SU-DHL-6 (cell line): ENCODE results near the gene VAPB.
A peak's percentile ranks its signal among the peaks of the same experiment; 100 is the strongest.

Source experiments
- H2AFZ ChIP-seq: fragments of 200-600 bp; sonication (generic); 2 replicates; pipeline ENCODE4 v1.6.1; 2014; ENCODE audit warnings: low read depth, mild to moderate bottlenecking, moderate library complexity, mixed read lengths, antibody characterized with exemption, low read length; ENCODE audit not compliant: severe bottlenecking
- H3F3A ChIP-seq: fragments of 200-600 bp; shearing (Covaris generic); 2 replicates; pipeline ENCODE4 v1.6.0; 2016; ENCODE audit warnings: antibody characterized with exemption, mild to moderate bottlenecking; ENCODE audit not compliant: insufficient read depth
- H3K27ac ChIP-seq: fragments of 200-600 bp; sonication (generic); 2 replicates; pipeline ENCODE4 v1.5.1; 2016; ENCODE audit warnings: low read depth, mild to moderate bottlenecking, low read length, moderate library complexity, mixed read lengths
- H3K27me3 ChIP-seq: fragments of 200-600 bp; sonication (generic), shearing (Covaris generic); 2 replicates; pipeline ENCODE4 v1.6.0; 2014; ENCODE audit warnings: mild to moderate bottlenecking, low read length
- H3K36me3 ChIP-seq: fragments of 200-600 bp; sonication (generic); 2 replicates; pipeline ENCODE4 v1.6.1; 2014; ENCODE audit warnings: mild to moderate bottlenecking, low read length, mixed read lengths
- H3K4me2 ChIP-seq: fragments of 300-600, 200-600 bp; shearing (Covaris generic), sonication (generic); 2 replicates; pipeline ENCODE4 v1.6.0; 2014; ENCODE audit warnings: low read length, low read depth, mild to moderate bottlenecking; ENCODE audit not compliant: poor library complexity, severe bottlenecking
- H3K4me3 ChIP-seq: fragments of 200-600 bp; sonication (generic); 2 replicates; pipeline ENCODE4 v1.5.1; 2014; ENCODE audit warnings: antibody characterized with exemption, low read length, mild to moderate bottlenecking, mixed read lengths; ENCODE audit not compliant: insufficient read depth, poor library complexity, severe bottlenecking
- H3K79me2 ChIP-seq: fragments of 200-600 bp; sonication (generic); 2 replicates; pipeline ENCODE4 v1.6.1; 2014; ENCODE audit warnings: mild to moderate bottlenecking, low read length, moderate library complexity; ENCODE audit not compliant: insufficient read depth
- H3K9ac ChIP-seq: fragments of 200-600 bp; sonication (generic); 2 replicates; pipeline ENCODE4 v1.7.0; 2014; ENCODE audit warnings: mild to moderate bottlenecking, low read length
- H3K9me2 ChIP-seq: fragments of 200-600 bp; sonication (generic); replicated peaks from 2 replicates; pipeline ENCODE4 v1.6.1; 2014; ENCODE audit warnings: low read length; ENCODE audit not compliant: insufficient read depth
- H3K9me3 ChIP-seq: fragments of 200-600 bp; sonication (generic); 2 replicates; pipeline ENCODE4 v1.6.1; 2014; ENCODE audit warnings: low read length, mixed read lengths; ENCODE audit not compliant: insufficient read depth
- H4K20me1 ChIP-seq: fragments of 200-600 bp; sonication (generic); 2 replicates; pipeline ENCODE4 v1.6.1; 2014; ENCODE audit warnings: low read depth, mild to moderate bottlenecking, antibody characterized with exemption, low read length, moderate library complexity, mixed read lengths
- CTCF ChIP-seq: fragments of 200-600 bp; sonication (generic); IDR thresholded peaks from one replicate; pipeline ENCODE4 v1.5.1; 2017; ENCODE audit warnings: antibody characterized with exemption, mild to moderate bottlenecking, low read length, moderate library complexity; ENCODE audit not compliant: insufficient read depth, poor library complexity, severe bottlenecking
- EZH2phosphoT487 ChIP-seq: fragments of 200-600 bp; sonication (generic), shearing (Covaris generic); conservative IDR thresholded peaks from 2 replicates; pipeline ENCODE4 v1.6.1; 2018; ENCODE audit warnings: mild to moderate bottlenecking, antibody characterized with exemption, low read length, moderate library complexity, mixed read lengths

The VAPB gene

DNA sequence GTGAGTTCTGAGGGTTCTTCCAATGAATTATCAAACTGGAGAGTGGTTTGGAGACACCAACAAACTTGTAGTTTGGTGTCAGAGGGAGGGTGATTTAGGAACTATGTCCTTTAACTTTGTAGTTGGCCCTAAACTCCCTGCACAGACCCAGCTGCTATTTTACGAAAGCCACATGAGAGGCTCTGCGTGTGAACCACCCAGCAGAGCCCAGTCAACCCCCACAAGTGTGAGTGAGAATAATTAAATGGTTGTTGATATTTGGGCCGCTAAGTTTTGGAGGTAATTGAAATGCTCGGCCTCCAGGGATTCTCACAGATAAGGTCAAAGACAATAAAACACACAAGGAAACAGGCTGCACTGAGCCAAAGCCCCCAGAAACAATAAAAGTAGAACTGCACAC lies 6.9 kb upstream of the VAPB start:
- Histone ChIP-seq H3K4me2 (no peak overlapping the region), H3K9me2 (no peaks in the 10 kb centered on the region), H3K27me3 (no peaks in the 10 kb centered on the region), H3K36me3 (no peaks in the 10 kb centered on the region), H3K4me3 (no peak overlapping the region), H3K9ac (no peak overlapping the region), H3K27ac (no peak overlapping the region), H3K79me2 (no peaks in the 10 kb centered on the region), H2AFZ (no peak overlapping the region), H3F3A (no peaks in the 10 kb centered on the region), H3K9me3 (peaks cover 8% of the 10 kb centered on the region; the same call in 1 of the 2 replicates), H4K20me1 (no peaks in the 10 kb centered on the region)
- TF ChIP-seq CTCF, result no peak
- no peak for TF ChIP-seq EZH2phosphoT487

- no peaks in the 10 kb centered on the region for H3K9me2 ChIP-seq
- TF ChIP-seq CTCF, result no peak
- no peak for TF ChIP-seq EZH2phosphoT487
Measured at GRCh38 chr20:58384821-58385220, 4.2 kb upstream of the VAPB start.

DNA sequence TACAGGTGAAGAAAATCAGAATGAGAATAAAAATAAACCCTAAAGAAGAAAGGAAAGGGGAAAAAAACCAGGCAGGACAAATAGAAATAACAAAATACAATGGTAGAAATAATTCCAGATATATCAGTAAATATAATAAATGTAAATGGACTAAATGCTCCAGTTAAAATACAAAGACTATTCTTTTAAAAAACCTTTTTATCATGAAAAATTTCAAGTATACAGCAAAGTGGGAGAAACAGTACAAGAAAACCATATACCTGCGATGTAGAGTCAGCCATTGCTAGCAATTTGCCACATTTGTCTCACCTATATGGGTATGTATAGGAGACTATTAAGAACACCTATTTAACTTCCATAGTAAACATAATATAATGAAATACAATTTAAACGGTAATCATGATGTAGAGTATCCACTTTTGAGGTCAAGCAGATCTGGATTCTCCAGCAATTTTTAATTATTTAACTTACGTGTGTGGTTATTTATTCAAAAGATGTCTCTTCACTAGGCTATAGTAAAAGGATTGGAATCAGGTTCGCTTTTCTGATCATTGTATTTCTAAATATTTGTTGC lies 914 bp upstream of the VAPB start:
- Histone ChIP-seq H3K9ac (peak overlapping the region; percentile 91), H3K4me3 (peak overlapping the region; percentile 60), H3K9me2 (no peaks in the 10 kb centered on the region), H3K79me2 (peaks cover 39% of the 10 kb centered on the region), H3K9me3 (no peaks in the 10 kb centered on the region), H4K20me1 (no peaks in the 10 kb centered on the region), H2AFZ (peak overlapping the region; percentile 78), H3K27ac (no peak overlapping the region), H3K4me2 (peak overlapping the region; percentile 95), H3K27me3 (no peaks in the 10 kb centered on the region), H3K36me3 (no peaks in the 10 kb centered on the region), H3F3A (peaks cover 3% of the 10 kb centered on the region; the same call in 1 of the 2 replicates)
- no peak for TF ChIP-seq CTCF

More at GRCh38 chr20:58384821-58385220, 4.2 kb upstream of the VAPB start:
- Histone ChIP-seq H3F3A (peaks cover 3% of the 10 kb centered on the region; the same call in 1 of the 2 replicates), H3K4me2 (no peak overlapping the region), H4K20me1 (no peaks in the 10 kb centered on the region), H2AFZ (no peak overlapping the region), H3K9ac (no peak overlapping the region), H3K9me3 (peaks cover 8% of the 10 kb centered on the region; the same call in 1 of the 2 replicates), H3K27ac (no peak overlapping the region), H3K36me3 (no peaks in the 10 kb centered on the region), H3K4me3 (no peak overlapping the region), H3K27me3 (no peaks in the 10 kb centered on the region), H3K79me2 (peaks cover 6% of the 10 kb centered on the region)
